GM08714 (cell line): Measurements from ENCODE around the gene SLC35E2B.
A peak's percentile ranks its signal among the peaks of the same experiment; 100 is the strongest.

ENCODE experiments used
- H3K4me3 ChIP-seq: fragments of 200-500 bp; sonication (Bioruptor generic); 2 replicates; pipeline ENCODE4 v1.5.1; 2014; ENCODE audit warnings: mild to moderate bottlenecking, low read length, inconsistent platforms
- ZNF274 ChIP-seq: IDR thresholded peaks from 2 replicates; pipeline ENCODE4 v1.6.1; 2012; ENCODE audit warnings: mild to moderate bottlenecking, low read depth, low read length

The SLC35E2B gene

GRCh38 chr1:1616045-1616790 is 76.4 kb downstream of the SLC35E2B start:
- TF ChIP-seq ZNF274, result no peak
- H3K4me3 ChIP-seq, result peak overlapping the region; percentile 78; the same call in 1 of the 2 replicates

DNA sequence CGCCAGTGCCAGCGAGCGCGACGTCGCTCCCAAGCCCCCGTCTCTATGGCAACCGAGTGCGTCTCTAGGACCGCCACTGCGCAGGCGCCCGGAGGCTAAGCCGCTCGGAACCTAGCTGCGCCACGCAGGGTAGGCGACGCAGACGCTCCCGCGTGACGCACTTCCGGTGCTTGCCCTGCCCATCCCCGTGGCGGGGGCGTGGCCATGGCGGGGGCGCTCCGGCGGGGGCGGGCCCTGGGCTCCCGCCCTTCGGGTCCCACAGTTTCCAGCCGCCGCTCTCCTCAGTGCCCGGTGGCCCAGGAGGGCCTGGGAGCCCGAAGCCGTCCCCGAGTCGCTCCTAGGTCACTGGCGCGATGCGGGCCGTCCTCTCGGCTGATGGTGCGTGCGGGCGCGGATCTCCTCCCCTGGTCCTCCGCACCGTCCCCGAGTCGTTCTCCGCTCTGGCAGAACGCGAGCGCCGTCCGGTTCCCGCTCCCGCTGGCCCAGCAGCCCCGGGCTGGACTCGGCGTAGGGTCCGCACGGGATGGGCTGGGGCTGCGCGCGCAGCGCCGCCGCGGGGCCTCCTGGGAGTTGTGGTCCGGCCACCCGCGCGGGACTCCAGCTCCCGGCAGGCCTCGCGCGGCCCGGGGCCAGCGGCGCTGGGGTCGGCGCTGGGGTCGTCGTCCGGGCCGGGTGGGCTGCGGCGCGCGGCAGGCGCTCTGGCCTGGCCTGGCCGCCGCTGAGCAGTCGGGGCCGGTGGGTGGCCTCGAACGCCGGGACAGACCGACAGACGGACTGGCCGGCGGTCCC is 77.1 kb downstream of the SLC35E2B start, which contains the start of gene MIB2:
Gene MIB2, plus strand, starts transcription at position 245 of the 789 bp plus-strand sequence. CDS start 7,953 bp downstream, outside the sequence.
- peak within 1 kb of the TSS; percentile 78 for H3K4me3 ChIP-seq
- TF ChIP-seq ZNF274, result no peak

- no peak for TF ChIP-seq ZNF274
- peak overlapping the region; percentile 74 for H3K4me3 ChIP-seq
These were observed 77.7 kb downstream of the SLC35E2B start for GRCh38 chr1:1614954-1615255.

- no peak for TF ChIP-seq ZNF274
- peak overlapping the region; percentile 74 for H3K4me3 ChIP-seq
These were observed 78.2 kb downstream of the SLC35E2B start for GRCh38 chr1:1614204-1614953.

DNA sequence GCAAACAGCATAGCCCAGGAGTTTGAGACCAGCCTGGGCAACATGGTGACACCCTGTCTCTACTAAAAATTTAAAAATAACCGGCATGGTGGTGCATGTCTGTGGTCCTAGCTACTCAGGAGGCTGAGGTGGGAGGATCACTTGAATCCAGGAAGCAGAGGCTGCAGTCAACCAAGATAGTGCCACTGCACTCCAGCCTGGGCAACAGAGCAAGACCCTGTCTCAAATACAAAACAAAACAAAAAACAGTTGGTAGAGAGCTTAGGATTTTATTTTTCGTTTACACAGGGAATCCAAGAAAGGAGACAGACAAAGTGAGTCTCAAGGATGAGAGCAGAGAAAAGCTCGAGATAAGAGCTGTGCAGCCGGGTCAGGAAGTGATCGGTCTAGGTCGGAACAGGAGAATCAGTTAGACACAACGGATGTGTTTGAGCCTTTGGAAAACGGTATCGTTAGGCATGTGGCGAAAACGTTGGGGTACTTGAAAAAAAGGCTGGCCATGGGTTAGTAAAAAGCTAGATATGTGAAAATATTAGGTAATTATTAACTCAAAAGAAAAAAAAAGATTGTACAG is 79.0 kb downstream of the SLC35E2B start:
- TF ChIP-seq ZNF274, result no peak
- H3K4me3 ChIP-seq, result no peak overlapping the region

DNA sequence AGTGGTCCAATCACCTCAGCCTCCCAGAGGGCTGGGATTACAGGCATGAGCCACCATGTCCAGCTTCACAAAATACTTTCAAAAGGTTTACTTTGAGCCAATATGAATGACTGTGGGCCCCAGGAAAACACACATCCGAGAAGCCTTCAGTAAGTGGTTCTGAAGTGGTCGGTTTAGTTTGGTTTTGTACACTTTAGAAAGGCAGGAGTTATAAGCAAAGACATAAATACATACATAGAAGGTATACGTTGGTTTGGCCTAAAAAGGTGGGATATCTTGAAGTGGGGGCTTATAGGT is 80.5 kb downstream of the SLC35E2B start:
- no peak overlapping the region for H3K4me3 ChIP-seq
- no peak for TF ChIP-seq ZNF274

GRCh38 chr1:1610796-1611195 is 81.8 kb downstream of the SLC35E2B start:
- H3K4me3 ChIP-seq, result no peak overlapping the region
- no peak for TF ChIP-seq ZNF274

- H3K4me3 ChIP-seq, result no peak overlapping the region
- no peak for TF ChIP-seq ZNF274
These were observed 82.6 kb downstream of the SLC35E2B start for GRCh38 chr1:1609822-1610485.
